Fibroblast of lung (primary cell): ENCODE results near the gene TMEM59. TPM values are rescaled to one million over a fixed set of nuclear protein-coding genes. Genes with fewer than 3 reads are reported as not detected.

Experiments
- DNase-seq, 2 donors: peaks; one replicate each; pipeline versions ENCODE4 v3.0.0 to v3.0.0-alpha.2; 2010; ENCODE audit warnings: low read depth in 2 of 2
- H2AFZ ChIP-seq: 2 replicates; pipeline ENCODE4 v1.5.1; 2012; ENCODE audit warnings: low read length, control low read depth, inconsistent platforms
- H3K27ac ChIP-seq: 2 replicates; pipeline ENCODE4 v1.5.1; 2011; ENCODE audit warnings: low read length, control low read depth; ENCODE audit not compliant: insufficient read depth
- H3K27me3 ChIP-seq: 2 replicates; pipeline ENCODE4 v1.5.1; 2011; ENCODE audit warnings: mild to moderate bottlenecking, low read length; ENCODE audit not compliant: control insufficient read depth, insufficient read depth
- H3K36me3 ChIP-seq: 2 replicates; pipeline ENCODE4 v1.5.1; 2011; ENCODE audit warnings: low read length; ENCODE audit not compliant: control insufficient read depth, insufficient read depth
- H3K4me1 ChIP-seq: 2 replicates; pipeline ENCODE4 v1.5.1; 2011; ENCODE audit warnings: low read length; ENCODE audit not compliant: control insufficient read depth, insufficient read depth; ENCODE audit errors: extremely low read depth
- H3K4me2 ChIP-seq: 2 replicates; pipeline ENCODE4 v1.5.1; 2011; ENCODE audit warnings: low read length, control low read depth; ENCODE audit not compliant: insufficient read depth; ENCODE audit errors: extremely low read depth
- H3K4me3 ChIP-seq, 4 experiments: fragments of 200-600 bp in 1 of 4; sonication (generic) in 1 of 4; replicated peaks in 1 of 4; 2 replicates each; pipeline ENCODE4 v1.5.1; 2011 to 2016; ENCODE audit warnings: low read length in 4 of 4, low read depth in 3 of 4, mild to moderate bottlenecking in 3 of 4, control low read depth in 2 of 4, inconsistent platforms in 1 of 4, mixed read lengths in 1 of 4; ENCODE audit not compliant: insufficient read depth in 1 of 4; ENCODE audit errors: control extremely low read depth in 1 of 4
- H3K79me2 ChIP-seq: 2 replicates; pipeline ENCODE4 v1.5.1; 2012; ENCODE audit warnings: mild to moderate bottlenecking, low read length, inconsistent platforms; ENCODE audit not compliant: control insufficient read depth, insufficient read depth
- H3K9ac ChIP-seq: 2 replicates; pipeline ENCODE4 v1.5.1; 2011; ENCODE audit warnings: mild to moderate bottlenecking, low read length, control low read depth; ENCODE audit not compliant: insufficient read depth
- H3K9me3 ChIP-seq: 2 replicates; pipeline ENCODE4 v1.5.1; 2012; ENCODE audit warnings: low read depth, low read length; ENCODE audit not compliant: control insufficient read depth, insufficient read depth
- H4K20me1 ChIP-seq: 2 replicates; pipeline ENCODE4 v1.5.1; 2011; ENCODE audit warnings: low read length; ENCODE audit not compliant: control insufficient read depth, insufficient read depth; ENCODE audit errors: extremely low read depth
- EZH2 ChIP-seq: IDR thresholded peaks from 2 replicates; pipeline ENCODE4 v1.5.1; 2012; ENCODE audit warnings: low read length, control low read depth, mild to moderate bottlenecking; ENCODE audit errors: missing control alignments
- polyA plus RNA-seq, 2 donors: library from polyadenylated mRNA; depleted of rRNA in 1 of 2; stranded (reverse) in 1 of 2; unstranded in 1 of 2; fragments of >200 nt; gene quantifications; 2 replicates each; pipeline ENCODE4 v1.2.1, GENCODE V29; 2011 to 2012; ENCODE audit warnings: missing spikeins in 1 of 2
- total RNA-seq: library from RNA; depleted of rRNA; stranded (reverse); fragments of >200 nt; gene quantifications from 2 replicates; pipeline ENCODE4 v1.2.1, GENCODE V29; 2014
- TF ChIP-seq, protein P1 (sequence below), 2 donors: IDR thresholded peaks in 1 of 2; conservative IDR thresholded peaks in 1 of 2; 1 replicate in 1 of 2; 2 replicates in 1 of 2; pipeline ENCODE4 v1.5.1; 2011 to 2012; ENCODE audit warnings: low read length in 2 of 2, control low read depth in 1 of 2, inconsistent platforms in 1 of 2, low read depth in 1 of 2, mild to moderate bottlenecking in 1 of 2

Gene TMEM59
- total and polyA plus RNA-seq, 2 donors (not counting 1 experiment from before 2014, with no cell fraction given), result 431 to 480 TPM

DNA sequence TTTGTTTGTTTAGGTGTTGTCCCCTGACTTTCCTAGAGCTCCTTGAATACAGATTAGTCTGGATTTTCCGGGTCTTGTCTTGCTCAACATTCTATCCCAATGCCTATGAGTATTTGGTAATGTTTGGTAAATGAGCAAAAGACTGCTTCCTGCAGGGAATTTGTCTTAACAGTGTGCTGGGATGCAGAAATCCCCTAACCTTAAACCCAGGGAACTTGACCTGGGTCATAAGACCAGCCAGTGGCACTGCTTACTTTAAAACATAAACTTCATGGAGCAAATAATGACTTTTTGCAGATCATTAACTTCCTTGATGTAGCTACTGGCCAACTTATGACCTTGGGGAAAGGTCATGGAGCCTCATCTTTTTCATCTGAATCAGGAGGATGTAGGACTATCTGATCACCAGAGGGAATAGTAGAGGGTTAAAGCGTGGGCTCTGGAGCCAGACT, 27.6 kb upstream of the TMEM59 start:
- no peaks in the 10 kb centered on the region for H3K9me3 ChIP-seq
- H2AFZ ChIP-seq, result no peak overlapping the region
- TF ChIP-seq EZH2, result no peak
- TF ChIP-seq, protein P1, sequence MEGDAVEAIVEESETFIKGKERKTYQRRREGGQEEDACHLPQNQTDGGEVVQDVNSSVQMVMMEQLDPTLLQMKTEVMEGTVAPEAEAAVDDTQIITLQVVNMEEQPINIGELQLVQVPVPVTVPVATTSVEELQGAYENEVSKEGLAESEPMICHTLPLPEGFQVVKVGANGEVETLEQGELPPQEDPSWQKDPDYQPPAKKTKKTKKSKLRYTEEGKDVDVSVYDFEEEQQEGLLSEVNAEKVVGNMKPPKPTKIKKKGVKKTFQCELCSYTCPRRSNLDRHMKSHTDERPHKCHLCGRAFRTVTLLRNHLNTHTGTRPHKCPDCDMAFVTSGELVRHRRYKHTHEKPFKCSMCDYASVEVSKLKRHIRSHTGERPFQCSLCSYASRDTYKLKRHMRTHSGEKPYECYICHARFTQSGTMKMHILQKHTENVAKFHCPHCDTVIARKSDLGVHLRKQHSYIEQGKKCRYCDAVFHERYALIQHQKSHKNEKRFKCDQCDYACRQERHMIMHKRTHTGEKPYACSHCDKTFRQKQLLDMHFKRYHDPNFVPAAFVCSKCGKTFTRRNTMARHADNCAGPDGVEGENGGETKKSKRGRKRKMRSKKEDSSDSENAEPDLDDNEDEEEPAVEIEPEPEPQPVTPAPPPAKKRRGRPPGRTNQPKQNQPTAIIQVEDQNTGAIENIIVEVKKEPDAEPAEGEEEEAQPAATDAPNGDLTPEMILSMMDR (conservative IDR thresholded peaks at IDR 0.05 in 1 of 2, IDR thresholded peaks at IDR 0.05 in 1 of 2; ENCODE audit: low read depth in 1 of 2, low read length in 2 of 2), result no peak
- DNase-seq, result no peak
- no peaks in the 10 kb centered on the region for H3K36me3 ChIP-seq
- H3K79me2 ChIP-seq, result no peaks in the 10 kb centered on the region
- H3K4me3 ChIP-seq, result no peak overlapping the region
- no peaks in the 10 kb centered on the region for H4K20me1 ChIP-seq
- H3K4me1 ChIP-seq, result no peaks in the 10 kb centered on the region
- no peak overlapping the region for H3K9ac ChIP-seq
- no peak overlapping the region for H3K4me2 ChIP-seq
- no peaks in the 10 kb centered on the region for H3K27me3 ChIP-seq
- no peak overlapping the region for H3K27ac ChIP-seq

DNA sequence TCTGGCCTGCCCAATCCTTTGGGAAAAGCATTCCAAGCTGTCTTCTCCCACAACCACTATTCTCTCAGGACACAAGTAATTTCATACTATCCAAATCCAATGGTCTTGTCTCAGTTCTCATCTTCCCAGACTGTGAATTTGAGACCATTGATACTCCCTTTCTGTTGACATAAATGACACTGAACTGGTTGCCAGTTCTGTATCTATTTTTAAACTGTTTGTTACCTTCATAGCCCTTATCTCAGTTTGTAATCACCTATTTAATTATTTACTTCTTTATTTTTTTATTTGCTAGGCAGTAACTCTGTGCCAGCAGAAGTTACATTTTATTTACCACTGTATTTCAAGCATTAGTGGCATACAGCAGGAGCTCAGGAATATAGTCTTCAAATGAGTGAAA, 24.4 kb upstream of the TMEM59 start:
- Histone ChIP-seq H3K9me3 (no peaks in the 10 kb centered on the region), H3K27ac (no peak overlapping the region), H3K27me3 (no peaks in the 10 kb centered on the region), H4K20me1 (no peaks in the 10 kb centered on the region), H2AFZ (no peak overlapping the region), H3K36me3 (no peaks in the 10 kb centered on the region), H3K4me2 (no peak overlapping the region), H3K4me1 (no peaks in the 10 kb centered on the region), H3K4me3 (no peak overlapping the region), H3K79me2 (no peaks in the 10 kb centered on the region), H3K9ac (no peak overlapping the region)
- TF ChIP-seq, protein P1 (conservative IDR thresholded peaks at IDR 0.05 in 1 of 2, IDR thresholded peaks at IDR 0.05 in 1 of 2; ENCODE audit: low read depth in 1 of 2, low read length in 2 of 2), result no peak
- no peak for TF ChIP-seq EZH2
- no peak for DNase-seq

DNA sequence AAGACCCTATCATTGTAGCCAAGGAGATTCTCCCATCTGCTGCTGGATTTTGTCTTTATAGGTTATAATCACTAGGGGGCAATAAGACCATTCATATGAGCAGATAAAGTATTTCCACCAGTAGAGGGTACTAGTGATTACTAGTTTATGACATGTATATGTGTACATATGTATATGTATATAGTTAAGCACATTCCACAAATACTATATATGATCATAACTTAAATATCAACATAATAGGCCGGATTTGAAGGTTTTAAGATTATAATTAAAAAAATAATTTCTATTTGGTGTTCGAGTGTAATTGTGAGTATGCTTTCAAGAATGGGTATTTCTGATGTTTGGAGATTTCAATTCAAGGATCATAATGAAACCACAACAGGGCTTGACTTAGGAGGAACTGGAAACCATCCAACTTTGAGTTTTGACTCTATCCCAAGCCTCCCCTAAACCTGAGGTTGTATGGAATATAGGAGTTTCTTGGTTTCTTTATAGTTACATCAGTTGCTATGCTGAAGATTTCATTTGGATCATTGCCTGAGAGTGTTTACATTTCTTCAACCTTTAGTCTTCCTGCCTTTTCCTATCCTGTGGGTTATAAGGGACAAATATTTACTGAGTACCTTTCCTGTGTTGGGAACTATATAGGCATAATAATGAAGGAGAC, 17.3 kb upstream of the TMEM59 start:
- Histone ChIP-seq H3K4me2 (no peak overlapping the region), H3K9ac (no peak overlapping the region), H3K9me3 (no peaks in the 10 kb centered on the region), H3K27me3 (no peaks in the 10 kb centered on the region), H3K27ac (no peak overlapping the region), H3K4me3 (no peak overlapping the region), H2AFZ (no peak overlapping the region), H3K79me2 (no peaks in the 10 kb centered on the region), H4K20me1 (no peaks in the 10 kb centered on the region), H3K4me1 (no peaks in the 10 kb centered on the region), H3K36me3 (no peaks in the 10 kb centered on the region)
- DNase-seq, result peak; percentile 52 to 74
- TF ChIP-seq EZH2, result no peak
- TF ChIP-seq, protein P1 (conservative IDR thresholded peaks at IDR 0.05 in 1 of 2, IDR thresholded peaks at IDR 0.05 in 1 of 2; ENCODE audit: low read depth in 1 of 2, low read length in 2 of 2), result peak; percentile 56 to 76
